HG02970 (cell line): ENCODE data around the gene ECI1.
"Not testable (repeated sequence)": the region's sequence is repeated elsewhere in the genome, so short reads cannot be mapped to it uniquely, and the experiment has no call there.

Experiments used
- ATAC-seq: cut with Tn5 transposase; IDR thresholded peaks from one replicate; pipeline ENCODE4 v1.9.1; 2021; ENCODE audit warnings: mild to moderate bottlenecking, moderate library complexity, moderate number of reproducible peaks; ENCODE audit not compliant: unreplicated experiment, low FRiP score

ECI1 gene

DNA sequence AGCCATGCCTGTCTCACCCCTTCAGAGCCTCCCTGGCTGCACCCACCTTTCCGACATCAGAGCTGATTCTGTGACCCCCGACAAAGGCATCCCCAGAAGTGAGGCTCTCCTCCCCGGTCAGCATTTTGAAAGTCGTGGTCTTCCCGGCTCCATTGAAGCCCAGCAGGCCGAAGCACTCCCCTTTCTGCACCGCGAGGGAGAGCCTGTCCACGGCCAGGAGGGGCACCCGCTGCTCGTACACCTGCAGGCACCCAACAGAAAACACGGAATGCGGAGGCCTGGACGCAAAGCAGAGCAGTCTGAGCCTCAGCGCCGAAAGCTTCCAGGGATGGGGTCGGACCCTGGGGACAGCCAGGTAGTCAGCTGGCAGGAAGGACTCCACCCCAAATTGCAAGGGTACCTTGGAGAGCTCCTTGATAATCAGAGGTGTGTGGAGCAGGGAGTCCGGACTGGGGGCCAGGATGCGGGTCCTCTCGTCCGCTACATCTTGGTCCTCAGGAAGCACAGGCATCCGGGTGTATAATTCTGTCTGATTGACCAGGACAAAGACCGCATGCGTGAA lies 29.7 kb upstream of the ECI1 start:
- no peak for ATAC-seq

DNA sequence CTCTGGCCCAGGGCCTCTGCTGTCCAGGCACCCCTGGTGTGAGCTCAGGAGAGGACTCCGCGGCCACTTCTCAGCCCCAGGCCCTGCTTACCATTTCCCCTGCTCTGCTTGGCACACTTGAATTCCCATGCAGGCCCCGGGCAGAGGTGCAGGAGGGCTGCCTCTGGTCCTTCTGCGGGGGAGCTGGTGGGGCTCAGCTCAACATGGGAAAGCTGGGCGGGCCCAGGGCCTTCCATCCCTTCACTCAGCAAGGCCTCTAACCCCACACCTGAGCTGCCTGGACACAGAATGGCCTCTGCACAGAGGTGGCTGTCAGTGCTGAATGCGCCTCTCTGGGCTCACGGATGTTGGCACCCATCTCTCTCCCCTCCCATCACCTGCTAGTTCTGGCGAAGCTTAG lies 29.1 kb upstream of the ECI1 start:
- ATAC-seq = no peak

DNA sequence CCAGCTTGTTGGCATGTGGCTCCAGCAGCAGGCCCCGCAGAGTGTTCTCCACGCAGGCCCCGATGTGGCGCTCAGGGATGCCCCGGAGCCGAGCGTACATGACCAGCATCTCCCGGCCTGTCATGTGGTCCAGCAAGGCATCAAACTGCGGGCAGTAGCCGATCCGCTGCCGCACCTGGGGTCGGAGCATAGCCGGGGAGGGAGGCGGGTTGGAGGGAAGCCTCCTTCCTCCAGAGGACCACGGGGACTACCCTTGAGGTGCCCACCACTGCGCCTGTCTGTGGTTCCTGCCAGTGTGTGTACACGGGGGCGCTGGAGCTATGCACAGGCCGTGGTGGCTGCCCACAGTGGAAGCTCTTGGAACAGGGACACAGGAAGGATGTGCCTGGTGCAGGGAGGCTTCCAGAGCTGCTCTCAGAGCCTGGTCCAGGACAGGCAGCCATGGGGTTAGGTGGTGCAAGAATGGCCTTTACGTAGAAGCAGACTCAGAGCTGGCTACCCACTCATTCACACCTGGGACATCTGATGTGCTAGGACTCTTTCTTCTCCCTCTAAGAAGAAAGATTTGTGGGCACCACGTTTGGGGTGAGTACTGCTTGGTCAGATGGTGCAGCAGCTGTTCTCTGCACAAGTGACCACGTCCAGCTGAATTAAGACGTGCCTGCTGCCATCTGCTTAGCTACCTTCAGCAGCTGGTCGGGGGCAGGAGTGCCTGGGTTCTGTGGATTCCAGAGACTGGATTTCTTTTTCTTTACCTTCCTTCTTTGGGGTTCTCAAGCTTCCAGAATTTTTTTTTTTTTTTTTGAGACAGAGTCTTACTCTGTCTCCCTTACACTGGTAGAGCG lies 27.8 kb upstream of the ECI1 start:
- ATAC-seq = no peak

DNA sequence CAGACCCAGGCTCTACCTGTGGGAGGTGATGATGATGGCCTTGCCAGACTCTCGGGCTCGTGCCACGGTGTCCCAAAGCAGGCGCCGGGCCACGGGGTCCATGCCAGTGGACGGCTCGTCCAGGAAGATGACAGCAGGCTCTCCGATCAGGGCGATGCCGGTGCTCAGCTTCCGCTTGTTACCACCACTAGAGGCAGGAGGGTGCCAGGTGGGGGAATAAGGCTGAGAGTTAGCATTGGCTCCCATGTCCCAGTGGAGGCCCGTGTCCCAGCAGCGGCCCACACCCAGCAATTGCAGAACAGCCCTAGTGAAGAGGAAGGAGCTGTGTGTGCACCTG lies 26.9 kb upstream of the ECI1 start:
- no peak for ATAC-seq

DNA sequence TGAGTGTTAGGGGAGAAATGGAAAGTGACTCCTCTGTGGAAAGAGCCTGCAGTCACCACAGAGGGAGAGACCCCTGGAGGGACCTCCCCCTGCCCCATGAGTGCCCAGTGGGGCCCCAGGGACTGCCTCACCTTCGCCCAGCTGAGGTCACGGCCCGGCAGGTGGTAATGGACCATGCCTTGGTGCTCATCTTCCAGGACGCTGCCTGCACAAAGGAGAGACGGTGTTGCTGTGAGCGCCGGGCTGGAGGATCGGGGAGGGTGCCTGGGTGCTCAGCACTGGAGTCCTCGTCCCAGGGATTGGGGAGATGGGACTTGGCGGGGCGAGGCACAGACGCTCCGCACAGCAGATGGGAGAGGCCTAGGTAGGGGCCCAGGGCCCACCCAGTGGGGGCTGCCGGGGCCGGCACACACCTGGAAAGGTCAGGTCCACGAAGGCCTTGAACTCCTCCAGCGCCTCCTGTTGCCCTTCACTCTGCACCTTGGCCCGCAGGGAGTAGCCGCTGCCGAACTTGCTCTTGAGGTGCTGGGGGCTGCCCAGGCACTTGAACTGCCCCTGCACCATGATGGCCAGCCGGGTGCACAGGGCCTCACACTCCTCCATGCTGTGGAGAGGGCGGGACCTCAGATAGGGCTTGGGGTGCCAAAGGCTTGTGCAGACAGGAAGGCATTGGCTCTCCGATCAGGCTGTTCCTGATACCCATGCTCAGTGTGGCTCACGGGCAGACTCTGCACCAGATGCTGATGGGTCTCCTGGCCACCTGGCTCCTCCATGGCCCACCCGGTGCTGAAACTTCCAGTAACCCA lies 26.3 kb upstream of the ECI1 start:
- ATAC-seq = no peak

DNA sequence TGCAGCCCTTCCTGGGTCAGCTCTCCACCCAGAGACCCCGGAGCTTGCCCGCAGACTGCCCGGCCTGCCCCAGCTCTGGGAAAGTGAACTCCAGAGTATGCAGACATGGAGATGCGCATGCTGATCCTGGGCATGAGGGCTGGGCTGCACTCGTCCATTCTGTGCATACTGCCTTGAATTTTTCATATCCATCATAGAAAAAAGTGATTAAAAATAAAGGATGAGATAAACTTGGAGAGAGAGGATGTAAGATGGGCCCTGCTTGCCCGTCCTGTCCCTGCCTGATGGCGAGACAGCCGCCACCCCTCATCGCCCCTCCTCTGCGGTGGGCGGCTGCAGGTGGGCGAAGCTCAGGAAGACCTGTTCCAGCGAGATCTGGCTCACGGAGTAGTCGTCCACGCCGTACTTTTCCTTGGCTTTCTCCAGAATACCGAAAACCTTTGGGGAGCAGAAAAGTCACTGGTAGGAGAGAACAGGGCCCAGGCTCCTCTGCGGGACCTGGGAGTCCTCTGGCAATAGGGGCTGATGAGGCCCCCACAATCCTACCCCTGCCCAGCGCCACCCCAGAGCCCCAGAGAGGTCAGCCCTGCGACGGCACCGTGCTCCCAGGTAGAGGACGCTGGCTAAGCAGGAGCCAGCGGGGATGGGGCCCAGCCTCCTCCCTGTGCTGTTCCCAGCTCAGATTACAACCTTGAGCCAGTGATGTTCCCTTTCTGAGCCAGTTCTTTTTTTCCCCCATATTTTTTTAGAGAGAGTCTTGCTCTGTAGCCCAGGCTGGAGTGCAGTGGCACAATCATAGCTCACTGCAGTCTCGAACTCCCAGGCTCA lies 25.2 kb upstream of the ECI1 start:
- ATAC-seq = no peak

DNA sequence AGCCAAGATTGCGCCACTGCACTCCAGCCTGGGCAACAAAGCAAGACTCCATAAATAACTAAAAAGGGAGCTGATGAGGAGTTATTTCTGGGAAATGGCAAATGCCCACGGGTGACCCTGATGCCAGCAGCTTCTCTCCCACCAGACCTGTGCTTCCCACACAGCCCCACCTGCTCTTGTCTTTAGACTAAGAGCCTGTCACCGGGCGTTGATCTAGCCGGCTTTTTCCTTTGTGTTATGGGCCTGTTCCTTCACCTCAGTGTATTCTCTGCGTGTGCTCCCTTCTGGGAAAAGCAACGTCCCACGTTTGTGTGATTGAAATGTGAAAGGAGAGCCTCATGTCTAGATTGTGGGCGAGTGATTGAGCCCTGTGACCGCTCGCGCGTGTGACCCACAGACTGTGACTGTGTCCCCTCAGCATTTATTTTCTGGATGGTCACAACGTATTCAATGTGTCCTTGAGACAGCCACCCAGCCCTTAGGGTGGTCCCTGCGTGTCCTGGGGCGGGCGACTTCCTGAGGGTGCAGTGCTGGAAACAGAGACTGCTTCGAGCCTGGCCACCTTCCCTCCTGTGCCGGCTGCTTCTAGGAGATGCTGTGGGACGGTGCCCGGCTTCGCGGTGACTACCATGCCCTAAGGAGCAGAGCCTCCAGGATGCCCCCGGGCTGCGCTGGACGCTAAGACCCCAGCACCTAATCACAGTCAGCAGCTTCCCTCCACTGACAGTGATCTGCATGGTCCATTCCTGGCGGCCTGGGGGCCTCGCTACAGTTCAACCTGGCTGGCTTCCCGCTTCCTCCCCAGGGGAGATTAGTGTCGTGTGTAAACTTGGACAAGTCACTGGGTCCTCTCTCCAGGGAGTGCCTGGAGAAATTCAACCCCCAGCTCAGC lies 24.3 kb upstream of the ECI1 start:
- no peak for ATAC-seq

DNA sequence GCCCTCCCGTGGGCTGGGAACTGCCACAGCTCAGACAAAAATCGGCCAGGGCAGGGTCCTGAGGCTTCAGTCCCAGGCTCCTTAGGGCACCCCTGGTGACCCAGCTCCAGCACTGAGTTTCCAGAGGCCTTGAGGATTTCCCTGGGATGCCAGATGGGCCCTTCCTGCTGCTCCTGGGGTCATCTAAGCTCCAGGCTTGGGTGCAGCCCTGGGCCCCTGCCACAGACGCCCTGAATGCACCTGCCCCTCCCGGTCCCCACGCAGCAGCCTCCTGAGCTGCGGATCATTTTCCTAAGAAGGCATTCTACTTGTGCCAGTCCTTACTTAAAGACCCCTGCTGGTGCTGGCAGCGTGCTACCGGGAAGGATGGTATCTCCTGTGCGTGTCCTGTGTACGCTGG lies 22.5 kb upstream of the ECI1 start:
- no peak for ATAC-seq

DNA sequence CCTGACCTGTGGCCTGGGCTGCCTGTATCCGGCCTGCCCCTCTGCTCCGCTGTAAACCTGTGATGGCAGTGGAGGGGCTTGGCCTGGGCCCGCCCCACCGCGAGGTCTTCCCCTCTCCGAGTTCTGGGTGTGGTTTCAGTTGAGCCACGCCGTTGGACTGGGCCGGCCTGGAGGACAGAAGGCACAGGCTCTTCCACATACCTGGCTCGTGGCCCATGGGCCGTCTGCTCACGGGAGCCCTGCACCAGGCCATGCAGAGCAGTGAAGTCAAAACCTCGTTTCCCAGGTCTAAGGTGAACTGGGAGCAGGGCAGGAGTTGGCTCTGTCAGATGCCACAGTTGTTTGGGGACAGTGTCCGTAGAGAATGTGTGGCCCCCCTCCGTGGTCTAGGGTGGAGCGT lies 22.1 kb upstream of the ECI1 start:
- no peak for ATAC-seq

DNA sequence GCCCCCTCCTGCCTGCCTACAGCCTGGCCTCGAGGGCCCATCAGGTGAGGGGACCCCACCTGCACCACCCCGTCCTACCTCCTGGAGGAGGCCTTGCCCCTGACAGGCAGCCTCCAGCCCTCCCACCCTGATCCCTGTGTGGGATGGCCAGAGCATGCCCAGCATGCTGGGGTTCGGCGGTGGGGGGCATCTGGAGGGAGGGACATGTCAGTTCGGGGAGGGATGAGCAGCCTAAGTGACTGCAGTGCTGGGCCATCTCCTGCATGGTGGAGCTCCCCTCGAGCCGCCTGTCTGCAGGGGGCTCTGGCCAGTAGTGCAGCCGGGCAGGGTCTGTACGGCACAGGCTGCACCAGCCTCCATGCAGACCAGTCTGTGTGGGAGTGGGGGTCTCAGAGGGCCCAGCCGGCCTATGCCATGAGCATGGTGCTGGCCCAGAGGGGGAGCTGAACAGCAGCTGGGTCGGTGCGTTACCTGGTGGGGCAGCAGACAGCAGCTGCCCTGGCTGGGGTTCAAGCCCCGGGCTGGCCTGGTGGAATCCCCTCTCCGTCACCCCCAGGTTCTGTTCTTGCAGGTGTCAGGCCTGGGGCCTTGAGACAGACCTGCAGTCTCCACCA lies 20.6 kb upstream of the ECI1 start:
- no peak for ATAC-seq

DNA sequence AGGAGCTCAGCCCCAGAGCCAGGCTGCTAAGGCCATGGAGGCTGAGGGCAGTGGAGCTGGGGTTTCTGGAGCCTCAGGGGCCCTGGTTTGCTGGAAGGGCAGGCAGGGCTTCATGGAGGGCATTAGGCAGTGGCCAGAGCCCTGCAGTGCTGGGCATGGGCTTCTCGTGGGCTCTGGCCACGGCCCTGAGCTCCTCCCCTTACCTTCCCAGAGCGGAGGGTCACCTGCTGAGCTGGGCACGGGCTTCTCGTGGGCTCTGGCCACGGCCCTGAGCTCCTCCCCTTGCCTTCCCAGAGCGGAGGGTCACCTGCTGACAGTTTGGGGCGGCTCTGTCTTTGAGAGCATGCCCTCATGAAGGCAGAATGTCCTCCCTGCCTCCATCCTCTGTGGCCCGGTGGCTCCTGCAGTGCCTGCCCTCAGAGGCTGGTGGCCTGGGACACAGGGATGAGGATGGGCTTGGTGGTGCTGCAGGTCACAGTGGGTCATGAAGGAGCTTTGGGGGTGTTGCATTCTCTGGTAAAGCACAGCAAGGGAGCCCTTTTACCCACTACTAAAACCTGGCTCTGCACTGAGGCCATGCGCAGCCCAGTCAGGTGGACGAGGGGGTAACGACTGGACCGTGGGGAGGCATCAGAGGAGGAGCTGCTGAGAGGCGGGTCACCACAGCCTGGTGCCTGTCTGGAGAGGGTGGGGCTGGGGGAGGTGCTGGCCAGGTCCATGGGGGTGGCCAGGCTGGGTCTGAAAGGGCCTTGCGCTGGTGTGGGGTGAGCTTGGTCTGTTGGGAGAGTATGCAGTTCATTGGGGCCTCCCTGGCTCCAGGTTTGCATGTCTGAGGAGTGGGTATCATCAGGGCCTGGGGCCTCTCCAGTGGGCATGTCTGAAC lies 19.4 kb upstream of the ECI1 start:
- ATAC-seq = no peak

DNA sequence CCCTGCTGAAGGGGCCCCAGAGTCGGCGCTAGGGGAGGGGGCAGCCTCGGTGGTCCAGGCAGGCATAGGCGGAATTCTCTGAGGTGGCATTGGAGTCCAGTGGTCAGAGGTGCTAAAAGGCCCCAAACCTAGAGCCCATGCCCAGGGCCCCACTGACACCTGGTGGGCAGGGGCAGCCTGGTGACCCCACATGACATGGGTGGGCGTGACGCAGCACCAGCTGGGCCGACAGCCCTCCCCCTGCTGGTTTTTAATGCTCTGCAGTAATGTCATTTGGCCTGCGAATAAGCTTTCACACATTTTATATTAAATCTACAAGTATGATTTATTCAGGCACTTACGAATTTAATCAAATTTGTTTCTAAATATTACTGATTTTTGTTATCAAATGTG lies 18.7 kb upstream of the ECI1 start:
- no peak for ATAC-seq

DNA sequence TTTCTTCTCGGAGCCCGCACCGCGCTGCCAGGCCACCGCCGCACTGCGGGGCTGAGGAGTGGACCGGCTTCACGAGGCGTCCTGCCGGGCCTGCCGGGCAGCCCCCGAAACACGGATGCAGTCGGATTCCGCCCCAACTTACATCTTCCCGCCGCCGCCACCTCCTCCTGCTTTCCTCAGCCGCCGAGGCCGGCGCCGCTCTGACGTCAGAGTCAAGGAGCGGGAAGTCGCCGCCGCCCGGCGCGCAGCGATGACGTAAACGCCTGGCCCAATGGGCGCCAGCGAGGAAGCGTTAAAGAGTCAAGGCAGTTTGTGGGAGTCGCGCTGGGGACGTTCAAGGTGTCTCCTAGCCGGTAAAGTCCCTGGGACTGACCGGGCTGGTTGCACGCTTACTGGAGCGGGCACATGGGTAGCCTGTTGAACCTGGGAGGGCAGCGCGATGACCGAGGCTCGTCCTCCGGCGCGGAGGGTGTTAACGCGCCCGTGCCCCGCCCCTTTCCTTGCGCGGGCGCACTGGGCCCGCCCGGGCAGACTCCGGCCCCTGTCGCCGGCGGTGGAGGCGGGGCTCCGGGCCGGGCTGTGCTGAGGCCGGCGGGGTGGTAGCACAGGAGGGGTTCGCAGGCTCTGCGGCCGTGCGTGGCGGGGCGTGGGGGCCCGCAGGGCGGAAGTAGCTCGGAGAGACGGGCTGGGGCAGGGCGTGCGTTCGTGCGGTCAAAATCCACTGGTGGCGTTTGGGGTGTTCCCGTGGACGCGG lies 16.7 kb upstream of the ECI1 start, which contains the start of gene RNPS1:
Gene RNPS1, minus strand, starts transcription at position 214 of the 754 bp plus-strand sequence. CDS start 3,483 bp downstream, outside the sequence.
- peak; percentile 78 for ATAC-seq

DNA sequence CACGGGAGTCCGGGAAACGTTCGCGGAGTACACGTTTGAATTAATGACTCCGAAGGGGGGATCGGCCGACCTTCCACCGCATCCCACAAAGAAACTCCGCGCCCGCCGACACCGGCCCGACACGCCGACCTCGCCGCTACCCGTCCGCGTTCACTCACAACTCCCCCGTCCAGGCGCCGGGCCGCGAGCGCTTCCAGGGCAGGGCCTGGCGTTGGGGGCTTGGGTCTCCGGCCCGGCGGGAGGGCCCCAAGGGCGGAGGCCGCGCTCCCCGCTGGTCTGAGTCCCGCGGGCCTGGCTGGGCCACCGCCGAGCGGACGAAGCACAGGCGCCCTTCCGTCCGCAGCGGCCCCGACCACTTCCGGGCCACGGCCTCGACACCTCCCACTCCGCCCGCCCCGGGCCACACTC lies 16.1 kb upstream of the ECI1 start:
- peak; percentile 69 for ATAC-seq

DNA sequence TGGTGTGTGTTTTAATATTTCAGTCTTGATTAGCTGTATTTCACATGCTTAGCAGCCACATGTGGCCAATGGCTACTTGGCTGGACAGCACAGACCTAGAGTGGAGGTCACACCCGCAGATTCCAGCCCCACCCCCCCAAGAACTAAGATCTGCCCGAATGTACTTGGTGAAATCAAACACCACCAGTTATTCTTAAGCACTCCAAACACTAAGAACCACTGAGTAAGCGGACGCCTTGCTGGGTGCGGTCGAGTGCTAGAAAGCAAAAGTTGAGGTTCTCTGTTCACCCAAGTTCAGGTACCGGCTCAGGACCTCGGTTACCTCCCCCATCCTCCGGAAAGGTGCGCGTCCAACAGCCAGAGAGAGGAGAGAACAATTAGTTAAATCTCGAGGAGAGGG lies 15.5 kb upstream of the ECI1 start:
- ATAC-seq = not testable (repeated sequence)

DNA sequence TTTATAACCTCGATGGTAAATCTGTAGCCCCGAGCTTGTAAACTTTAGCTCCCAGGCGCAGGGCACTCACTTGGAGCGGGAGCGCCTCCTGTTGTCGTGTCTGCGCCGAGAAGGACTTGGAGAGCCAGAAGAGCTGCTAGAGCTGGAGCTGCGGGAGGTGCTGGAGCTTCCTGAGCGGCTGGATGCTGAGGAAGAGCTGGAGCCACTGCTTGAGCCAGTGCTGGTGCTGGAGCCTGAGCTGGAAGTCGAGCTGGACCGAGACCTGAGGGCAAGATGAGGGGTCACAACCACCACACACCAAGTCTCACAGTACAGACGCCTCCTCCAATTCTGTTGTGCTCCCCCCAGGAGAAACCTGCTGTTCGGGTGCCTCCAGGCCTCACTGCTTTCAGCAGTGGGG lies 11.6 kb upstream of the ECI1 start:
- ATAC-seq = not testable (repeated sequence)

DNA sequence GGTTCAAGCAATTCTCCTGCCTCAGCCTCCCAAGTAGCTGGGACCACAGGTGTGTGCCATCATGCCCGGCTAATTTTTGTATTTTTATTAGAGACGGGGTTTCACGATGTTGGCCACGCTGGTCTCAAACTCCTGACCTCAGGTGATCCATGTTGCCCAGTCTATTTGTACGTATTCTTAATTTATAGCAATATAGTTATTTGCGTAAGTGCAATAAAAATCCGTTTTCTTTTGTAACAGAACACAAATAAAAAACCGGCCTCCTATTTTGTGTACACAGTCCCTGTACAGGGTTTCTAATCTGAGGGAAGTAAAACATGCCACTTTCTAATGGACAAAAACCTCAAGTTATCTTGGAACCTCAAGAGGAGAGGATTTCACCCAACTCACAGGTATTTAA lies 8.9 kb upstream of the ECI1 start:
- ATAC-seq = no peak

DNA sequence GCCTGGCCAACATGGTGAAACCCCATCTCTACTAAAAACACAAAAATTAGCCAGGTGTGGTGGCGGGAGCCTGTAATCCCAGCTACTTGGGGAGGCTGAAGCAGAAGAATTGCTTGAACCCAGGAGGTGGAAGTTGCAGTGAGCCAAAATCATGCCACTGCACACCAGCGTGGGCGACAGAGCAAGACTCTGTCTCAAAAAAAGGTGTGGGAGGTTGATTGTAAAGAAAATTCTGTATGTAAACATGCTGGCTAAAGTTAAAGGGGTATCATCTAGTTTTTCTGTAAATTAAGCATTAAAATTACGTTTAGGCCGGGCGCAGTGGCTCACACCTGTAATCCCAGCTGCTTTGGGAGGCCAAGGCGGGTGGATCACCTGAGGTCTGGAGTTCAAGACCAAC lies 7.1 kb upstream of the ECI1 start:
- not testable (repeated sequence) for ATAC-seq
